HEK293 (cell line): ENCODE data around the gene ITPRIPL2.

Source experiments
- CTCF ChIP-seq: fragments of 450-650 bp; formaldehyde crosslinking; IDR thresholded peaks from 2 replicates; pipeline ENCODE4 v1.5.1; 2016; ENCODE audit warnings: missing biosample characterization, missing genetic modification characterization
- REST ChIP-seq: fragments of 450-650 bp; formaldehyde crosslinking; IDR thresholded peaks from 2 replicates; pipeline ENCODE4 v1.5.1; 2016; ENCODE audit warnings: missing biosample characterization, missing genetic modification characterization
- ZBTB21 ChIP-seq: fragments of 450-650 bp; formaldehyde crosslinking; IDR thresholded peaks from 2 replicates; pipeline ENCODE4 v1.5.1; 2017; ENCODE audit warnings: missing biosample characterization, missing genetic modification characterization
- ZNF114 ChIP-seq: fragments of 450-650 bp; formaldehyde crosslinking; IDR thresholded peaks from 2 replicates; pipeline ENCODE4 v1.5.0; 2017; ENCODE audit warnings: missing biosample characterization, missing genetic modification characterization
- ZNF133 ChIP-seq: fragments of 450-650 bp; formaldehyde crosslinking; IDR thresholded peaks from 2 replicates; pipeline ENCODE4 v1.5.1; 2016; ENCODE audit warnings: missing biosample characterization, missing genetic modification characterization
- ZNF184 ChIP-seq: fragments of 450-650 bp; IDR thresholded peaks from 2 replicates; pipeline ENCODE4 v1.5.1; 2018; ENCODE audit warnings: missing biosample characterization, mild to moderate bottlenecking, missing genetic modification characterization
- ZNF292 ChIP-seq: fragments of 450-650 bp; formaldehyde crosslinking; IDR thresholded peaks from 2 replicates; pipeline ENCODE4 v1.5.1; 2016; ENCODE audit warnings: low read depth, missing biosample characterization, missing genetic modification characterization, borderline replicate concordance
- ZNF311 ChIP-seq: fragments of 450-650 bp; formaldehyde crosslinking; IDR thresholded peaks from 2 replicates; pipeline ENCODE4 v1.5.1; 2017; ENCODE audit warnings: missing biosample characterization, missing genetic modification characterization, borderline replicate concordance
- ZNF596 ChIP-seq: fragments of 450-650 bp; IDR thresholded peaks from 2 replicates; pipeline ENCODE4 v1.5.0; 2018; ENCODE audit warnings: missing biosample characterization, mild to moderate bottlenecking, missing genetic modification characterization, moderate library complexity
- ZNF843 ChIP-seq: fragments of 450-650 bp; formaldehyde crosslinking; IDR thresholded peaks from 2 replicates; pipeline ENCODE4 v1.5.1; 2016; ENCODE audit warnings: missing biosample characterization, missing genetic modification characterization

GRCh38 chr16:19135201-19135842 is 21.6 kb downstream of the ITPRIPL2 start:
- TF ChIP-seq ZNF133 (tag by site-specific recombination) (no peak), CTCF (tag by site-specific recombination) (no peak), ZNF843 (tag by site-specific recombination) (no peak), ZNF184 (tag by site-specific recombination) (no peak), ZNF114 (tag by site-specific recombination) (no peak), ZNF292 (tag by site-specific recombination) (no peak), ZNF596 (no peak), ZNF311 (tag by site-specific recombination) (no peak), REST (tag by site-specific recombination) (no peak), ZBTB21 (no peak)
